Islet precursor cell (in vitro differentiated cells): ENCODE data around the gene PRSS36.
"Not testable (repeated sequence)": the region's sequence is repeated elsewhere in the genome, so short reads cannot be mapped to it uniquely, and the experiment has no call there.

ENCODE experiments used
- DNase-seq: peaks from one replicate; pipeline ENCODE4 v3.0.0-alpha.2; 2018

The PRSS36 gene

DNA sequence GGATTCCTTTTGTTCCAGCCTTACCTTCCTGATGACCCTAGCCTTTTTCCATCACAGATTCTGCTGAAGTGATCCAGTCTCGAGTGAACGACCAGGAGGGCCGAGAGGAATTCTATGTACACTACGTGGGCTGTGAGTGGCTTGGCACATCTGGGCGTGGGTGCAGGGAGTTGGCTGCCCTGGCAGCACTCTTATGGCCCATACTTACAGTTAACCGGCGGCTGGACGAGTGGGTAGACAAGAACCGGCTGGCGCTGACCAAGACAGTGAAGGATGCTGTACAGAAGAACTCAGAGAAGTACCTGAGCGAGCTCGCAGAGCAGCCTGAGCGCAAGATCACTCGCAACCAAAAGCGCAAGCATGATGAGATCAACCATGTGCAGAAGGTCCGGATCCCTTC is 29.7 kb downstream of the PRSS36 start:
- DNase-seq, result no peak

DNA sequence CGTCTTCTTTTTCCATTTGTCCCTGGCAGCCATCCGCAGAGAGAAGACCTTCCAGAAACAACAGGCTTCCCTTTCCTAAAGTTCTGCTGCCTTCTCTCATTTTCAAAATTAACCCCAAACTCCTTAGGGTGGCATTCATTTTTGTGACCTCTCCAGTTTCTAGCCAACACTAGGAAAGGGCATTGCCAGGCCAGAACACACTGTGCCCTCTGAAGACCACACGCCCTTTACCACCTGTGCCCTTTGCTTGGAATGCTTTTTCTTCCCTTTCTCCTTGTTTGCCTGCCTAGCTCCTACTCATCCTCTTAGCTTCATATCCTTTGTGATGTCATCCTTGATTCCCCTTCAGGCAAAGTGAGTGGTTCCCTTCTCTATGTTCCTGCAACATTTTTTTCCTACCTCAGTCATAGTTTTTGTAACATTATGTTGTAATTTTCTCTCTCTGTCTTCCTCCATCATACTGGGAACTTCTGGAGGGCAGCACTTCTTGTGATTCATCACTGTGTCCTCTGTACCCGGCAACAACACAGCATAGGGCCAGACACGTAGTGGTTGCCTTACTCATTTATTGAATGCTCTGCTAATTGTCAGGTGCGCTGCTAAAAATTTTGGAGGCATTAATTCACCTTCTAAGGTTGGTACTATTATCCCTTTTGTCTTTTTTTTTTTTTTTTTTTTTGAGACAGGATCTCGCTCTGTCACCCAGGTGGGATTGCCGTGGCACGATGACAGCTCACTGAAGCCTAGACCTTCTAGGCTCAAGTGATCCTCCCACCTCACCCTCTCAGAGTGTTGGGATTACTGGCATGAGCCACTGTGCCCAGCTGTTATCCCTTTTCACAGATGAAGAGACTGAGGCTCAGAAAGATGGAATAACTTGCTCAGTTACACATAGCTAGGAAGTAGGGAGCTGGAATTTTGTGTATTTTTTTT is 31.4 kb downstream of the PRSS36 start:
- no peak for DNase-seq

DNA sequence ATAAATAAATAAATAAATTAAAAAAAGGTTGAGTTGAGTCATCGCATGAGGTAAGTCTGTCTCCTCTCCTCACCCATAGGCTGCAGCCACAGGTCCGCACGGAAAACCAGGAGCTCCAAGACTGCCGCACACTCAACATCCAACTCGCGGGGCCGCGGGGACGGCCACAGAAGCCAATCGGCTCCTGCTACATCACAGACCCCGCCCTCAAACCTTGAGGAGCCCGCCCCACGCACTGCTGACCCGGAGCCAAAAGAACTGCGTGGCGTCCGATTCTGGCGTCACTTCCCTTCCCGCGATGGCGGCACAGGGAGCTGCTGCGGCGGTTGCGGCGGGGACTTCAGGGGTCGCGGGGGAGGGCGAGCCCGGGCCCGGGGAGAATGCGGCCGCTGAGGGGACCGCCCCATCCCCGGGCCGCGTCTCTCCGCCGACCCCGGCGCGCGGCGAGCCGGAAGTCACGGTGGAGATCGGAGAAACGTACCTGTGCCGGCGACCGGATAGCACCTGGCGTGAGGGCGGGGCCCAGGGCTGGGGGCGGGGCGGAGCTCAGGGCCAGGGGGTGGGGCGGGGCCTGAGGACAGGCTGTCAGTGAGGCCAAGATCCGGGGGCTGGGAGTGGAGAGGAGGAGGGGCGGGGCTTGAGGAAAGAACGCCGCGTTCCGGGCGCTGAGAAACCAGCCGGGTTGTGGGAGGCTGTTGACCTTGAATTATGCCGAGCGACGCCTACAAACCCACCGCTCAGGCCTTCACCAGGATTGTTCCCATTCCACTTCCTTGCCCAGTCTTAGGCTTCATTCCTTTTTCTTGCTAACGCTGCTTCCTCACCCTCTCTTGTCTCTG is 32.3 kb downstream of the PRSS36 start, which contains the start of gene KAT8:
KAT8 (plus strand) TSS at position 281 of the 839 bp plus-strand sequence; CDS start at position 299, 18 bp downstream.
- DNase-seq, result peak; percentile 99

DNA sequence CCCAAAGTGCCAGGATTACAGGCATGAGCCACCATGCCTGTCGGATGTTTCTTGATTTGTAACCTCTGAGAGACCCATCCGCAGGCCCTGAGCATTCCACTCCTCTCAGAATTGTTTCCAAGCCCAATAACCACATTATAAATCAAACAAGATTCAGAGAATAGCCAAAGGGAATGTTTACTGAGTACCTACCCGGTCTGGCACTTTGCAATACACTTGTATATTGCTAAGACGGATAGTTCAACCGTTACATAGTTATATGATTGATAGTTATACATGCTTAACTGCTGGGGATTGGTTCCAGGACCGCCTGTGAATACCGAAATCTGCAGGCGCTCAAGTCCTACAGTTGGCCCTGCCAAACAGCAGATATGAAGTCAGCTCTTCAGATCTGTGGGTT is 35.4 kb downstream of the PRSS36 start:
- DNase-seq, result no peak

DNA sequence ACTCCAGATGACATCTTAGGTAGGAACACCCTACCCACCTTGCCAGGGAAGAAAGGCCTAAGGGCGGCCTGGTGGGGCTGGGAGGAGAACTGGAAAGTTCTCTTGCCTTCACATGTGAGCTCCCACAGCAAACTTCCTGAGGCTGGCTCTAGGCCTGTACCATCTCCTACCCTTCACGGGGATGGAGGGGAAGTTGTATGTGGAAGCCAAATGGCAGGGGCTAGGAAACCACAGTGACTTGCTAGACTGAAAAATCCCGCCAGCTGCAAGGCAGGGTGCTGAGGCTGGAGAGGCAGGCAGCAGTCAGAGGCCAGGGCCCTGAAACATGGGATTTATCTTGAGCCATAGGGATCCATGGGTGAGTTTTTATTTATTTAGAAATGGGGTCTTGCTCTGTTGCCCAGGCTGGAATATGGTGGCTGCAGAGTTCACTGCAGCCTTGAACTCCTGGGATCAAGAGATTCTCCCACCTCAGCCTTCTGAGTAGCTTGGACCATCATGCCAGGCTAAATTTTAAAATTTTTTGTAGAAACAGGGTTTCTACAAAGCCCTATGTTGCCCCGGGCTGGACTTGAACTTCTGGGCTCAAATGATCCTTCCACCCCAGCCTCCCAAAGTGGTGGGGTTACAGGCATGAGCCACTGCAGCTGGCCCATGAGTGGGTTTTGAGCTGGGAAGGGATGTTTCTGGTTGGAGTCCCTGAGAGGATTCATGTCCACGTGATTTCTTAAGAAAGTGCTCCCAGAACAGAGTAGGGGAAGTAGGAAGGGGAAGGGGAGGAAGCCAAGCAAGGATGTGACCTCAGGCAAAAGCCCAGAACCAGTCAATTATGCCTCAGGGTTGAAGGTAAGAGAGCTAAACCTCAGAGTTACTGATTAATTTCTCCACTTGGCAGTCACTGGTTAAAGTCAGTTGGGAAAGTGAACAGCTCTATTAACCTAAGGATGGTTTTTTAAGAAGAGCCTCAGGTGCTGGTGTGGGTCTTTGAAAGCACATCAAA is 36.4 kb downstream of the PRSS36 start:
- no peak for DNase-seq

DNA sequence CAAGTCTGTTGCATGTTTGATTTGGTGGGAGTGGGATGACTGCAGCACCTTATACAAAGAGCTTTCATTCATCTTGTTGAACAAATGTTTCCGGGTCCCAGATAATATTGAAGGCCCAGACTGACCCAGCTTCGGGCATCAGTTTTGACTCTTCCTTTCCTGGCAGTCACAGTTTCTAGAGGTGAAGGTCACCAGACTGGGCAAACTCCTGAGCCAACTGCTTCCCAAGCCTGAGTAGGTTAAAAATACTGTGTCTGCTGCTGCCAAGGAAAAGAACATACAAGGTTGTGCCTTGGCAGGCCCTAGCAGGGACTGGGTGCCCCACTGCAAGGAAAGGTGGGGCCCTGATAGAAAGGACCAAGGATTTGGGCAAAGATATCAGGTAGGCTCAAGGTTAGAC is 37.2 kb downstream of the PRSS36 start:
- DNase-seq, result no peak

DNA sequence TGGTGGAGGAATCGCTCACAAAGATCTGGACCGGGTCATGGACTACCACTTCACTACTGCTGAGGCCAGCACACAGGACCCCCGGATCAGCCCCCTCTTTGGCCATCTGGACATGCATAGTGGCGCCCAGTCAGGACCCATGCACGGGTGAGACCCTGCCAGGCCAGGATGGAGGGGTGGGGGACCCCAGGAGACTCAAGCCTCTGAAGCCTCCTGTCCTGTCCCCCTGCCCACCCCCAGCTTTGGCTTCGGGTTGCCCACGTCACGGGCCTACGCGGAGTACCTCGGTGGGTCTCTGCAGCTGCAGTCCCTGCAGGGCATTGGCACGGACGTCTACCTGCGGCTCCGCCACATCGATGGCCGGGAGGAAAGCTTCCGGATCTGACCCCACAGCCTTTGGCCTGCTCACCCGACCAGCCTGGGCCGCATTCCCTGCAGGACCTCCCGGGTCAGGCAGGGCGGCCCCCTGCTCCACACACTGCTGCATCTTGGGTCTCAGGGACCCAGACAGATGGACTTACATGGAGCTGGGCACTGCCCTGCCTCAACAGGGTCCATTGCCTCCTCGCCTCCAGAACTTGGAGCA is 37.9 kb downstream of the PRSS36 start:
- no peak for DNase-seq

DNA sequence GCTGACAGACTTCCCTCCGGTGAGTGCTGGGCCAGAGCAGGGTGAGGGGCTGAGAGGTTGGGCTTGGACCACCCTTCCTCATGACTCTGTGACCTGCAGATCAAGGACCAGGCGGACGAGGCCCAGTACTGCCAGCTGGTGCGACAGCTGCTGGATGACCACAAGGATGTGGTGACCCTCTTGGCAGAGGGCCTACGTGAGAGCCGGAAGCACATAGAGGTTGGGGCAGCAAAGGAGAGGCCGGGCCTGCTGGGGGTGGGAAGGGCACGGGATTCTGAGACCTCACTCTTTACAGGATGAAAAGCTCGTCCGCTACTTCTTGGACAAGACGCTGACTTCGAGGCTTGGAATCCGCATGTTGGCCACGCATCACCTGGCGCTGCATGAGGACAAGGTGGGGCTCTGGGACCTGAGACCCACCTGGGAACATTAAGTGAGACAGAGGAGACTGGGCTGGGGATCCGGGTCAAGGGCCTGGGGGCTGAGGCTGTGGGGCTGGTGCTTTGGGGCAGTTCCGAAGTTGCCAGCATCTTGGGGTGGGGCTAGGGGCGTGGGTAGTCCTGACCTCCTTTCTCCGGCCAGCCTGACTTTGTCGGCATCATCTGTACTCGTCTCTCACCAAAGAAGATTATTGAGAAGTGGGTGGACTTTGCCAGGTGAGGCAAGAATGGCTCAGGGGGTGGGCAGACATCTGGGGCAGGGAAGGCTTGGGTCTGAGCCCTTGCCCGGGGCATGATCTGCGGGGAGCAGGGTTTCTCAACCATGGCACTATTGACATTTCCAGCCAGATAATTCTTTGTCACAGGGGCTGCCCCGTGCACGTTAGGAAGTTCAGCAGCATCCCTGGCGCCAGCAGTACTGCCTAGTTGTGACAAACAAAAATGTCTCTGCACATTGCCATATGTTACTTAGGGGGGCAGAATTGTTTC is 39.5 kb downstream of the PRSS36 start:
- DNase-seq, result no peak

DNA sequence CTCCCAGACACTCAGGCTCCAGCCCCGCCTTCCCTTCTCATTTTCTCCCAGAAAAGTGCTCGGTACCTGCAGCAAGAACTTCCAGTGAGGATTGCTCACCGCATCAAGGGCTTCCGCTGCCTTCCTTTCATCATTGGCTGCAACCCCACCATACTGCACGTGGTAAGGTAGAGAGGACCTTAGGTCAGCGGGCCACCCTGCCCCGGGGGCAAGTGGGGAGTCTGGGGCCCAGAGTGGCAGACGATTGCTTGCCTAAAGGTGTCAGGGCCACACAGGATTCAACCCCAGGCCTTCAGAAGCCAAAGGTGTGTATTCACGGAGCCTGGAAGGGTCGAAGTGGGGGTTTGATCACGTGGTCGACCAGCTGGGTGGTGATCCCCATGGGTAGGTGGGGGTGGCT is 40.2 kb downstream of the PRSS36 start:
- DNase-seq, result no peak

DNA sequence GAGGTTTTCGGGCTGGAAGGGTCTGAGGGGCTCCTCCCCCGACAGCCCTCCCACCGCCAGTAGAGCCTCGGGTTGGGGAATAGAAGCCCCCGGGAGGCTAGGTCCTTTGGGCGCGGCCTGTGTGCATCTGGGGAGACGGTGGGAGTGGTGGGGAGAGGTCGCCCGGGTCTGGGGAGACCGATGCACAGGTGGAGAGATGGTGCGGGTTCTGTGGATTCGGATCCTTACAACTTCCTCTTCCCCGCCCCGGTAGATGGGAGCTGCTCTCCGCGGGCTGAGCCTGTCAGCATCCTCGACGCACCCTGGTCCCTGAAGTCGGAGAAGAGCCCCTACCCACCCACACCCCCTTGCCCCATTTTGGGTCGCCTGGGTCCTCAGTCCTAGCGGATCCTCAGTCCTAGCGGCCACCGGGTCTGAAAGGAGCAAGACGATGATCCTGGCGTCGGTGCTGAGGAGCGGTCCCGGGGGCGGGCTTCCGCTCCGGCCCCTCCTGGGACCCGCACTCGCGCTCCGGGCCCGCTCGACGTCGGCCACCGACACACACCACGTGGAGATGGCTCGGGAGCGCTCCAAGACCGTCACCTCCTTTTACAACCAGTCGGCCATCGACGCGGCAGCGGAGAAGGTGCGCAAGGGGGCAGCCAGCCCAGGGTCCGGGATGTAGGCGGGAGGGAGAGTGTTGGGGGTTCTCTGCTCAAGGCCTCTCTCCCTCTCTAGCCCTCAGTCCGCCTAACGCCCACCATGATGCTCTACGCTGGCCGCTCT is 40.9 kb downstream of the PRSS36 start:
- DNase-seq, result no peak

DNA sequence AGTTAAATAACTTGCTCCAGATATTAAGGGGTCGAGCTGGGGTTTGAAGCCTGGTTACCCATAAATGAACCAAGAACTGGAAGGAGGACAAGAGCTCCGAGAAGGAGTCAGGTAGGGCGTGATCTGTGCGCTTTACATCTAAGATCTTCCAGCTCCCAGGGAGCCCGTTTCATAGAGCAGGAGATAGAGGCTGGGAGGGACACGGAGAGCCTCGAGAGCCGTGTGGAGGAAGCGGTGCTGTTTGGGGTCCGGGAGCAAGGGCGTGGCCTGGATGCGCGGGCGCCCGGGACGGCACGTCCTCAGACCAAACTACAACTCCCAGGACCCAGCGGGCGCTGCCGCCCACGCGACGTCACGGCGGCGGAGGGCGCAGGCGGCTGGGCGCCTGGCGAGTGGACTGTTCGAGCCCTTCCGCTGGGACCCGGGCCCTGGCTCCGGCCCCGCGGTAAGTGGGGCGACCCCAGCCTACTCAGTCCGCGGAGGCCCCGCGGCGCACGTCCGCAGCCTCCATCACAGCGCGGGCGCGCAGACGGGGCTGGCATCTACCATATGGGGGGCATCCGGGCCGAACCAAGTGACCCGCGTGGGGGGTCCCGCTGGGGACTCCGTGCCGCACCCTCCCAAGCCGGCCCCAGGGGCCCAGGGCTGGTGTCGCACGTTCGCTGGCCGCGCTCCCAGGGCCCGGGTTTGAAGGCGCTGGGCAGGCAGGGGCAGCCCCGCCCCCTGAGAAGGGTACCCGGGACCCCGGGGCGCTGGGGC is 41.7 kb downstream of the PRSS36 start, which contains the start of gene BCKDK:
BCKDK (plus strand) TSS at position 352 of the 759 bp plus-strand sequence. CDS start 838 bp downstream, outside the sequence.
- DNase-seq, result peak; percentile 79

DNA sequence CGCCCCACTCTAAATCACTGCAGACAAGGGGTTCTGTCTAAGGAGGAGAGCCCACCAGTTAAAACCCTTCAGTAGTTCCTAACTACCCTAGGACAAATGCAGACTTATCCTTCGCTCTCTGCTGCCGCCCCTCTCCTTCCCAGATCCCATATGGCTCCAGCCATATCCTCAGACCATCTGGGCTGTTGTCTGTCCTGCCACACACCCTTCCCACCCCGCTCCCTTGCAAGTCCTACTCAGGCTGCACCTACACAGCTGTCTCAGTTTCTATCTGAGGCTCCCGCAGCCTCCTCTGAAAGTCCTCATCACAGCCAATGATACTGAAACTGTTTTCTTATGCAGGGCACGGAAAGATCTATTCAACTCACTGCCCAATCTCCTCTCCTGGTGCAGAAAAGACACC is 42.4 kb downstream of the PRSS36 start:
- no peak for DNase-seq

DNA sequence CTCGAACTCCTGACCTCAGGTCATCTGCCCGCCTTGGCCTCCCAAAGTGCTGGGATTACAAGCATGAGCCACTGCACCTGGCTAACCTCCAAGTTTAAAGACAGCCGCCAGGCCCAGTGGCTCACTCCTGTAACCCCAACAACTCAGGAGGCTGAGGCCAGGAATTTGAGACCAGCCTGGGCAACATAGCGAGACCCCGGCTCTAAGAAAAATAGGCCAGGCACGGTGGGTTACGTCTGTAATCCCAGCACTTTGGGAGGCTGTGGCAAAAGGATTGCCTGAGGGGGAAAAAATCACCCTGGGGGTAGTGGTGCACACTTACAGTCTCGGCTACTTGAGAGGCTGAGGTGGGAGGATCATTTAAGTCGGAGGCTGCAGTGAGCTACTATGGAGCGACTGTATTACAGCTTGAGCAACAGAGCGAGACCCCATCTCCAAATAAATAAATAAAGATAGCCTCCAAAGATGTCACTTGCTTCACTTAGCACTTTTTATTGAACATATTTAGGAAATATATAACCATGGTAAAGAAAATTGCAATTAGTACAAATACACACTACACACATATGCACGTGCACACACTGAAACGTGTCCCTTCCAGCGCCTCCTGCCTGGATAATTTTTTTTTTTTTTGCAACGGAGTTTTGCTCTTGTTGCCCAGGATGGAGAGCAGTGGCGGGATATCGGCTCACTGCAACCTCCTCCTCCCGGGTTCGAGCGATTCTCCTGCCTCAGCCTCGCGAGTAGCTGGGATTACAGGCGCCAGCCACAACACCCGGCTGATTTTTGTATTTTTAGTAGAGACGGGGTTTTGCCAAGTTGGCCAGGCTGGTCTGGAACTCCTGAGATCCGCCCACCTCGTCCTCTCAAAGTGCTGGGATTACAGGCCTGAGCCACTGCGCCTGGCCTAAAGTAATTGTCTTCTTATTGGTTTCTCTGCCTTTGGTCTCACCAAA is 43.1 kb downstream of the PRSS36 start:
- DNase-seq, result no peak

DNA sequence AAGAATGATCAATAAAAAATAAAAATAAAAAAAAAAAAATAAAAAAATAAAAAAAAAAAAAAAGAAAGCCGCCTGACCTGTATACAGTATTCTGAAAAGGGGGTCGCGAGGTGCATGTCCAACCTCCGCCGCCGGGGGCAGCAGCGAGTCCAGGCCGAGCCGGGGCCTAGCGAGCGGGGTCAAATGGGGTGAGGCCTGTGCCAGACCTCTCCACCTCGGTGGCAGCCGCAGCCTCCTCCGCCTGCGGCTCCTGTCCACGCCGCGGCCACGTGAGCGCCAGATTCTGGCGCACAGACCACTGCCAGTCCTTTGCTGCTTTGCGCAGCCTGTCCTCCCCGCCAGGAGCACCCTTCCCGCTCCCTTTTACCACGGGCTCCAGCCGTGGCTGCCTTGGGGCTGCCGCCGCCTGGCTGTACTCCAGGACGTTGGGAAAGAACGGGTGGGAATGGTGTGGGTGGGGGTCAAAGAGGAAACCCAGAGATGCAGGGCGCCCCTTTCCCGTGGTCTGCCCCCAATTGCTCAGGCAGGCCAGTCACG is 44.1 kb downstream of the PRSS36 start:
- peak; percentile 91 for DNase-seq

DNA sequence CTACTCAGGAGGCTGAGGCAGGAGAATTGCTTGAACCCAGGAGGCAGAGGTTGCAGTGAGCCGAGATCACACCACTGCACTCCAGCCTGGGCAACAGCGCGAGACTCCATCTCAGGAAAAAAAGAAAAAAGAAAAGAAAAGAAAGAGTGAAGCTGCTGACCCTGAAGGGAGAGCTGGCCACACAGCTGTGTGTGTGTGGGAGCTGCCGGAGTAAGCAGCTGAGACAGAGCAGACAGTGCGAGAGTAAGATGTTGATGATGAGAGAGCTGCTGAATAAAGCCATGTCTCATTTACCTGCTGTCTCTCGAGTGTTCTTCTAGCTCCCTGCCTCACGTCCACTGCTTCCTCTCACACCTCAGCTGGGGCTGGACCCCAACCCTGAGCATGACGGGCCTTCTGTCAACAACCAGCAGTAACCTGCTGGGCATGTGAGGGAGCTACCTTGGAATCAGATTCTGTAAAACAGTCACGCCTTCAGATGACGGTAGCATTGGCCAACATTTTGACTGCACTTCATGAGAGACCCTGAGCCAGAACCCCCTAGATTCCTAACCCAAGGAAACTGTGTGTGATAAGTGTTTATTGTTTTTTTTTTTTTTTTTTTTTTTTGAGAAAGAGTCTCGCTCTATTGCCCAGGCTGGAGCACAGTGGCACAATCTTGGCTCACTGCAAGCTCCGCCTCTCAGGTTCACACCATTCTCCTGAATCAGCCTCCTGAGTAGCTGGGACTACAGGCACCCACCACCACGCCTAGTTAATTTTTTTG is 48.8 kb downstream of the PRSS36 start:
- not testable (repeated sequence) for DNase-seq

DNA sequence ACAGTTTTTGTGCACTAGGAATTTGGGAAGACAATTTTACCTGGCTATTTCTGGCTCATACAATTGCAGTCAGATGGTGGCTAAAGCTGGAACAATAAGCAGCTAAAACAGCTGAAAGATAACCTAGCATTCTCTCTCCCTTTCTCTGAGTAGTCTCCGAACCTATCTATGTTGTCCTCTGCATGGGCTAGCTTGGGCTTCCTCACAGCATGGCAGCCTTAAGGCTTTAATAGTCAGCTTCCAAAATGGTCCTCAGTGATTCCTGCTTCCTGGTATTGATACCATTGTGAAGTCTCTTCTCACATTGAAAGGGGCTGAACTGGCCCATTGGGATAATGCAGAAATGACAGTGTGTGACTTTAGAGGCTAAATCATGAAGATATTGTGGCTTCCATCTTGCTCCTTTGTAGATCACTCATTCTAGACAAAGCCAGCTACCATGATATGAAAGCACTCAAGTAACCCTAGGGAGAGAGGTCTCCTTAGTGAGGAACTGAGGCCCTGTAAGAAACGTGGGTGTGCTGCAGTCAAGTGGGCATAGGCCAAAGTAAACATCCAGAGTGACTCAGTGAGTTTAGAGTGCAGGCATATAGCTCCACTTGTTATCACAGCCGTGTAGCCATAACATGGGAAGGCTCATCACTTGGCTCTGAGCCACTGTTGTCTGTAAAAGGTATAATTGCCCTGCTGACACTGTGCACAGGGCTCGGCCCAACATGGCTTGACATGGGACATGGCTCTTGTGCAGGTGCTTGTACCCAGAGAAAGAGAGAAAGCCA is 49.8 kb downstream of the PRSS36 start:
- no peak for DNase-seq
